HL-60 (cell line): Measurements from ENCODE around the gene NKAIN2.

ENCODE experiments used
- DNase-seq, 2 experiments: peaks; one replicate each; pipeline ENCODE4 v3.0.0-alpha.2; 2010 to 2020; ENCODE audit warnings: low read depth in 1 of 2, low spot score in 1 of 2
- H3K27ac ChIP-seq: fragments of 250-450 bp; sonication (Bioruptor Pico); replicated peaks from 2 replicates; pipeline ENCODE4 v1.5.1; 2020; ENCODE audit warnings: mild to moderate bottlenecking, moderate library complexity
- H3K27me3 ChIP-seq: fragments of 250-450 bp; sonication (Bioruptor Pico); 2 replicates; pipeline ENCODE4 v1.5.1; 2021; ENCODE audit warnings: mild to moderate bottlenecking, moderate library complexity; ENCODE audit not compliant: insufficient read depth, poor library complexity, severe bottlenecking
- H3K4me3 ChIP-seq: replicated peaks from 2 replicates; pipeline ENCODE4 v1.5.1; 2011; ENCODE audit warnings: mild to moderate bottlenecking, control low read depth, low read length; ENCODE audit not compliant: insufficient read depth
- CTCF ChIP-seq: IDR thresholded peaks from one replicate; pipeline ENCODE4 v1.5.1; 2011; ENCODE audit warnings: low read length, control low read depth, inconsistent platforms; ENCODE audit not compliant: insufficient read depth
- GABPA ChIP-seq: IDR thresholded peaks from 2 replicates; pipeline ENCODE4 v1.6.1; 2012; ENCODE audit warnings: low read depth
- POLR2AphosphoS5 ChIP-seq: IDR thresholded peaks from 2 replicates; pipeline ENCODE4 v1.6.1; 2012; ENCODE audit warnings: low read depth
- REST ChIP-seq: IDR thresholded peaks from 2 replicates; pipeline ENCODE4 v1.6.1; 2012; ENCODE audit warnings: low read depth; ENCODE audit not compliant: insufficient replicate concordance
- SPI1 ChIP-seq: IDR thresholded peaks from 2 replicates; pipeline ENCODE4 v1.6.1; 2012; ENCODE audit warnings: low read depth, mild to moderate bottlenecking, borderline replicate concordance

NKAIN2 gene

DNA sequence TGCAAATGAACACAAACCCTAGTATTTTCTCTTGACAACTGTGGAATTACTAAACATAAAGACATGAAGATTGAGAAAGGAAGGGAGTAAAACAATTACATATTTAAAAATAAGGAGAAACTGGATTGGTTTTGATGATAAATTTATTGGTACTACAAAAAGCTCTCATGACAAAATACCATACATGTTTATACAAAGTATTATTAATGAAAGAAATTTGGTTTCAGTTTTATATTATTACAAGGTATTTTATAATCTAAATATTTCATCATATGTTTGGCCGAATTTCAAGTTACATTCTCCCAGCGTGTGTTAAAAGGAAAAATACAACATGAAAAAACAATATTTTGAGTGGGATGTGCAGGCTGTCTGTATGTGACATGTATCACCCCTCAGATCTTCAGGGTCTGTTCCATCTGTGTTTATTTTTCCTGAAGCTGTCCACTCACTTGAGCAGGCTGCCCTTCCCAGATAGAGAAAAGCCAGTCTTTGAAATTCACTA is 568.4 kb downstream of the NKAIN2 start:
- Histone ChIP-seq H3K27me3 (no peaks in the 10 kb centered on the region), H3K4me3 (no peak overlapping the region), H3K27ac (no peak overlapping the region)
- TF ChIP-seq REST: no peak
- TF ChIP-seq GABPA: no peak
- no peak for TF ChIP-seq SPI1
- no peak for DNase-seq

- Histone ChIP-seq H3K4me3 (no peak overlapping the region), H3K27me3 (no peaks in the 10 kb centered on the region), H3K27ac (no peak overlapping the region)
- TF ChIP-seq SPI1: no peak
- DNase-seq: no peak
Observed at GRCh38 chr6:124373386-124373785, 569.7 kb downstream of the NKAIN2 start.

DNA sequence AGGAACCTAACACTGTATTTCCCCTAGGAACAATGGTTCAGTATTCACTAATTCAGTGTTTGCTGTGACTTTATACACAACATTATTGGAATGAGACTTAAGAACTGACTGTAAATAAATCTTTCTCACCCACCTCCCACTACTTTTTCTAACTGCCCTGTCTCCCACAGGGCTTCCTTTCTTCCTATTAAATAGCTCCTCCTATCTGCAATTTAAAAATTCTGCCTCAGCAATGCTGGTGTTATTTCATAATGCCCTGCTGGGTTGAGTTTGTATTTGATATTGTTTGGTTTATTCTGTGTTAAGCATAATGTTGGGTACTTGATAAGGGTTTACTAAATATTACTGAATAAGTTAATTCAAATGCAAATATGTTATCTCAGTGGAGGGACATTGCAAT is 585.5 kb downstream of the NKAIN2 start:
- TF ChIP-seq POLR2AphosphoS5: no peak
- no peak for TF ChIP-seq REST
- TF ChIP-seq CTCF: no peak
- TF ChIP-seq GABPA: no peak
- TF ChIP-seq SPI1: no peak
- H3K4me3 ChIP-seq: no peak overlapping the region
- no peaks in the 10 kb centered on the region for H3K27me3 ChIP-seq
- no peak overlapping the region for H3K27ac ChIP-seq
- no peak for DNase-seq

GRCh38 chr6:124393536-124393935 is 589.9 kb downstream of the NKAIN2 start:
- Histone ChIP-seq H3K27ac (no peak overlapping the region), H3K4me3 (no peak overlapping the region), H3K27me3 (no peaks in the 10 kb centered on the region)
- no peak for TF ChIP-seq REST
- no peak for TF ChIP-seq SPI1
- TF ChIP-seq POLR2AphosphoS5: no peak
- TF ChIP-seq GABPA: no peak
- DNase-seq: no peak

- no peak for DNase-seq
- TF ChIP-seq GABPA (no peak), CTCF (no peak), POLR2AphosphoS5 (no peak), REST (no peak), SPI1 (no peak)
- H3K27me3 ChIP-seq: no peaks in the 10 kb centered on the region
- H3K27ac ChIP-seq: no peak overlapping the region
- no peak overlapping the region for H3K4me3 ChIP-seq
Observed at GRCh38 chr6:124396361-124396760, 592.7 kb downstream of the NKAIN2 start.
